Neuron (in vitro differentiated cells): Measurements from ENCODE around the gene IFNAR1.

Experiments
- H2AFZ ChIP-seq: one replicate; pipeline ENCODE4 v1.6.1; 2013; ENCODE audit warnings: low read depth, mild to moderate bottlenecking, inconsistent platforms, low read length, moderate library complexity
- H3K27me3 ChIP-seq: one replicate; pipeline ENCODE4 v1.6.1; 2013; ENCODE audit warnings: low read length; ENCODE audit not compliant: insufficient read depth
- H3K36me3 ChIP-seq: one replicate; pipeline ENCODE4 v1.6.1; 2013; ENCODE audit warnings: low read length; ENCODE audit not compliant: insufficient read depth
- H3K4me1 ChIP-seq: one replicate; pipeline ENCODE4 v1.6.1; 2013; ENCODE audit warnings: low read length; ENCODE audit not compliant: insufficient read depth
- H3K4me3 ChIP-seq: 2 replicates; pipeline ENCODE4 v1.5.1; 2013; ENCODE audit warnings: mild to moderate bottlenecking, low read length, moderate library complexity
- H3K9me3 ChIP-seq: one replicate; pipeline ENCODE4 v1.6.1; 2013; ENCODE audit warnings: low read length

Gene IFNAR1

GRCh38 chr21:33293811-33294216, 31.0 kb upstream of the IFNAR1 start:
- no peak overlapping the region for H2AFZ ChIP-seq
- peaks cover 2% of the 10 kb centered on the region for H3K36me3 ChIP-seq
- no peaks in the 10 kb centered on the region for H3K9me3 ChIP-seq
- H3K4me3 ChIP-seq: no peak overlapping the region
- H3K27me3 ChIP-seq: no peaks in the 10 kb centered on the region
- H3K4me1 ChIP-seq: no peaks in the 10 kb centered on the region

- Histone ChIP-seq H3K36me3 (peaks cover 2% of the 10 kb centered on the region), H3K27me3 (no peaks in the 10 kb centered on the region), H3K4me1 (no peaks in the 10 kb centered on the region), H3K9me3 (no peaks in the 10 kb centered on the region), H3K4me3 (no peak overlapping the region), H2AFZ (no peak overlapping the region)
Measured at GRCh38 chr21:33296156-33296555, 28.6 kb upstream of the IFNAR1 start.

GRCh38 chr21:33299181-33299752, 25.5 kb upstream of the IFNAR1 start:
- H3K9me3 ChIP-seq: no peaks in the 10 kb centered on the region
- no peak overlapping the region for H3K4me3 ChIP-seq
- no peaks in the 10 kb centered on the region for H3K36me3 ChIP-seq
- no peaks in the 10 kb centered on the region for H3K4me1 ChIP-seq
- no peaks in the 10 kb centered on the region for H3K27me3 ChIP-seq
- H2AFZ ChIP-seq: no peak overlapping the region

GRCh38 chr21:33300701-33301631, 23.8 kb upstream of the IFNAR1 start:
- no peaks in the 10 kb centered on the region for H3K9me3 ChIP-seq
- no peak overlapping the region for H2AFZ ChIP-seq
- no peak overlapping the region for H3K4me3 ChIP-seq
- no peaks in the 10 kb centered on the region for H3K27me3 ChIP-seq
- no peaks in the 10 kb centered on the region for H3K36me3 ChIP-seq
- no peaks in the 10 kb centered on the region for H3K4me1 ChIP-seq

- H2AFZ ChIP-seq: no peak overlapping the region
- no peaks in the 10 kb centered on the region for H3K9me3 ChIP-seq
- no peaks in the 10 kb centered on the region for H3K36me3 ChIP-seq
- H3K4me1 ChIP-seq: no peaks in the 10 kb centered on the region
- H3K4me3 ChIP-seq: no peak overlapping the region
- H3K27me3 ChIP-seq: no peaks in the 10 kb centered on the region
Measured at GRCh38 chr21:33301632-33302002, 23.2 kb upstream of the IFNAR1 start.

GRCh38 chr21:33302055-33302454, 22.7 kb upstream of the IFNAR1 start:
- Histone ChIP-seq H3K36me3 (no peaks in the 10 kb centered on the region), H3K4me3 (no peak overlapping the region), H3K4me1 (no peaks in the 10 kb centered on the region), H3K9me3 (no peaks in the 10 kb centered on the region), H2AFZ (no peak overlapping the region), H3K27me3 (no peaks in the 10 kb centered on the region)

- no peaks in the 10 kb centered on the region for H3K4me1 ChIP-seq
- H3K9me3 ChIP-seq: no peaks in the 10 kb centered on the region
- H3K27me3 ChIP-seq: no peaks in the 10 kb centered on the region
- H2AFZ ChIP-seq: no peak overlapping the region
- H3K4me3 ChIP-seq: no peak overlapping the region
- H3K36me3 ChIP-seq: no peaks in the 10 kb centered on the region
Measured at GRCh38 chr21:33302796-33303195, 22.0 kb upstream of the IFNAR1 start.

- no peak overlapping the region for H3K4me3 ChIP-seq
- H3K36me3 ChIP-seq: no peaks in the 10 kb centered on the region
- no peaks in the 10 kb centered on the region for H3K27me3 ChIP-seq
- no peaks in the 10 kb centered on the region for H3K4me1 ChIP-seq
- no peak overlapping the region for H2AFZ ChIP-seq
- no peaks in the 10 kb centered on the region for H3K9me3 ChIP-seq
Measured at GRCh38 chr21:33305344-33305671, 19.5 kb upstream of the IFNAR1 start.

GRCh38 chr21:33305938-33306337, 18.8 kb upstream of the IFNAR1 start:
- Histone ChIP-seq H3K4me1 (no peaks in the 10 kb centered on the region), H3K4me3 (no peak overlapping the region), H3K36me3 (no peaks in the 10 kb centered on the region), H3K9me3 (no peaks in the 10 kb centered on the region), H2AFZ (no peak overlapping the region), H3K27me3 (no peaks in the 10 kb centered on the region)

GRCh38 chr21:33308586-33309490, 15.9 kb upstream of the IFNAR1 start:
- H3K9me3 ChIP-seq: no peaks in the 10 kb centered on the region
- H3K36me3 ChIP-seq: no peaks in the 10 kb centered on the region
- no peaks in the 10 kb centered on the region for H3K27me3 ChIP-seq
- no peaks in the 10 kb centered on the region for H3K4me1 ChIP-seq
- no peak overlapping the region for H2AFZ ChIP-seq
- H3K4me3 ChIP-seq: no peak overlapping the region

- no peak overlapping the region for H3K4me3 ChIP-seq
- no peaks in the 10 kb centered on the region for H3K9me3 ChIP-seq
- no peaks in the 10 kb centered on the region for H3K36me3 ChIP-seq
- H3K4me1 ChIP-seq: no peaks in the 10 kb centered on the region
- no peak overlapping the region for H2AFZ ChIP-seq
- no peaks in the 10 kb centered on the region for H3K27me3 ChIP-seq
Measured at GRCh38 chr21:33309778-33310177, 15.0 kb upstream of the IFNAR1 start.

- no peak overlapping the region for H3K4me3 ChIP-seq
- H3K4me1 ChIP-seq: no peaks in the 10 kb centered on the region
- no peaks in the 10 kb centered on the region for H3K36me3 ChIP-seq
- no peaks in the 10 kb centered on the region for H3K9me3 ChIP-seq
- no peak overlapping the region for H2AFZ ChIP-seq
- no peaks in the 10 kb centered on the region for H3K27me3 ChIP-seq
Measured at GRCh38 chr21:33312121-33312520, 12.6 kb upstream of the IFNAR1 start.

- Histone ChIP-seq H2AFZ (no peak overlapping the region), H3K27me3 (no peaks in the 10 kb centered on the region), H3K9me3 (no peaks in the 10 kb centered on the region), H3K4me1 (no peaks in the 10 kb centered on the region), H3K36me3 (no peaks in the 10 kb centered on the region), H3K4me3 (no peak overlapping the region)
Measured at GRCh38 chr21:33313183-33313582, 11.6 kb upstream of the IFNAR1 start.
